HG03457 (cell line): Measurements from ENCODE around the gene GLS2.
"Not testable (repeated sequence)": the region's sequence is repeated elsewhere in the genome, so short reads cannot be mapped to it uniquely, and the experiment has no call there.

ENCODE experiments used
- ATAC-seq: cut with Tn5 transposase; IDR thresholded peaks from one replicate; pipeline ENCODE4 v1.9.1; 2021; ENCODE audit warnings: moderate number of reproducible peaks; ENCODE audit not compliant: unreplicated experiment

GLS2 gene

GRCh38 chr12:56448860-56449621, 38.9 kb downstream of the GLS2 start, which contains the start of gene TIMELESS:
Gene TIMELESS (minus strand): TSS chr12:56449426. CDS start chr12:56434170, 15,256 bp downstream.
- ATAC-seq, result peak; percentile 80

- ATAC-seq, result not testable (repeated sequence)
Measured at GRCh38 chr12:56443208-56443607, 44.8 kb downstream of the GLS2 start.

- no peak for ATAC-seq
Measured at GRCh38 chr12:56437430-56438176, 50.4 kb downstream of the GLS2 start.

GRCh38 chr12:56434828-56435227, 53.1 kb downstream of the GLS2 start:
- no peak for ATAC-seq

GRCh38 chr12:56431850-56432249, 56.1 kb downstream of the GLS2 start:
- ATAC-seq, result no peak

- ATAC-seq, result no peak
Measured at GRCh38 chr12:56431288-56431687, 56.7 kb downstream of the GLS2 start.

- ATAC-seq, result no peak
Measured at GRCh38 chr12:56425940-56426438, 62.0 kb downstream of the GLS2 start.

GRCh38 chr12:56425193-56425592, 62.8 kb downstream of the GLS2 start:
- ATAC-seq, result no peak
